Stimulated activated effector memory CD8-positive, alpha-beta T cell treated with anti-CD3 and anti-CD28 coated beads, Interleukin-12 subunit alpha, Interleukin-12 subunit beta, amount 100 ng/mL, for 72 hours (primary cell): ENCODE results near the gene PPARA.

Experiments used
- ATAC-seq: fragments of 150-1000 bp; cut with Tn5 transposase; 2 replicates; pipeline ENCODE4 v1.10.0; 2021
- DNase-seq, 2 donors: peaks; one replicate each; pipeline ENCODE4 v3.0.0; 2021 to 2022; ENCODE audit warnings: low spot score in 2 of 2
- H3K27ac Mint-ChIP-seq: one replicate; pipeline ENCODE4 v1.8.0; 2022; ENCODE audit warnings: mild to moderate bottlenecking, mixed read lengths
- H3K36me3 Mint-ChIP-seq: one replicate; pipeline ENCODE4 v1.8.0; 2022; ENCODE audit warnings: mild to moderate bottlenecking, mixed read lengths
- H3K4me1 Mint-ChIP-seq: one replicate; pipeline ENCODE4 v1.8.0; 2022; ENCODE audit warnings: mixed read lengths
- H3K4me3 Mint-ChIP-seq: one replicate; pipeline ENCODE4 v1.8.0; 2022; ENCODE audit warnings: mild to moderate bottlenecking, mixed read lengths
- H3K9me3 Mint-ChIP-seq: one replicate; pipeline ENCODE4 v1.8.0; 2022; ENCODE audit warnings: mixed read lengths

Gene PPARA

DNA sequence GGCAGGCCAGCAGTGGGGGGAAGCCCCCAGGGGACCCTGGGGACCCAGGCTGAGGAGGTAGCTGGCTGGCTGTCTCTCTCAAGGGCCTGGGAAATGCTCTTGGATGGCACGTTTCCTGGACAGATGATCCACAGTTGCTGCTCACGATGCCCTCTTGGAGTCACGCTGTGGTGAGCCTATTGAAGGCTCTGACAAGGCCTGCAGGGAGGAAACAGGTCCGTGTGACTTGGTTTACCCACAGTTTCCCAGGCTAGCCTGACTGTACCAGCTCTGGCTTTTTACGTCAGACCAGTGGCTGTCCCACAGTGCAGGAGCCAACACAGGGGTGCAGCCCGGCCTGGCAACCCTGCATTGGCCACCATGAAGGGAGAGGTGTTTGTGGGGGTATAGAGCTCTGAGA, 29.2 kb upstream of the PPARA start:
- Mint-ChIP-seq H3K9me3 (no peaks in the 10 kb centered on the region), H3K4me1 (no peaks in the 10 kb centered on the region), H3K4me3 (no peak overlapping the region), H3K27ac (no peak overlapping the region), H3K36me3 (no peaks in the 10 kb centered on the region)
- DNase-seq (no peak), ATAC-seq (no peak)

DNA sequence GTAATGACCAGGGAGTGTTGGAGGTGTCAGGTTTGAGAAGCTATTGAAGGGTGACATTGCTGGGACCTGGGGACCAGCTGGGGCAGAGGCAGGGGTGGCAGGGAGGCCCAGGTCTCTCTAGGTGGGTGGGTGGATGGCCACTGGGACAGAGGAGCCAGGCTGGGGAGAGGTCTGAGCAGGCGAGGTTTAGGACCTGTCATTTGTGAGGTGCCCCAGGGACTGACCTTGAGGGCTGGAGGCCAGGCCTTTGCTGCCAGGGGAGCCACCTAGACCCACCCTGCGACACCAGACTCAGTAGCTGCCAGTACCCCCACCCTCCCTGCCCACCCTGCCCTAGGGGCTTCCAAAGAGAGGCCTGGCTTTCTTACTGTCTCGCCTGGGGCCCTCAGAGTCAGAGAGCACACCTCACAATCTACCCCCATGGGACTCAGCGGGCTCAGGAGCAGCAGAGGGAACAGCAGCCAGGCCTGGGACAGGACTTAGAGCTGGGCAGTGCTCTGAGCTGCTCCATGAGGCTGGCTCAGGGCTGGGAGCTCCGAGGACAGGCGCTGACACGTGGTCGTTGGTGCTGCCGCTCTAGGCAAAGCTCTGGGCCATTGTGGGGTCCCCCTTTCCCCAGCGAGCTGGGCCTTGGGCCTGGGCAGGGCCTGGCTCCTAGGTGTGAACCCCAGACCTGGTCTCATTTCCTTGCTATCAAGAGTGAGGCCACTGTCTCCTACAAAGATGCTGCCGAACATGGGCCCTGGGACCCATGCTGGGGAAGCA, 28.6 kb upstream of the PPARA start:
- no peak for ATAC-seq
- Mint-ChIP-seq H3K4me1 (no peaks in the 10 kb centered on the region), H3K4me3 (no peak overlapping the region)

DNA sequence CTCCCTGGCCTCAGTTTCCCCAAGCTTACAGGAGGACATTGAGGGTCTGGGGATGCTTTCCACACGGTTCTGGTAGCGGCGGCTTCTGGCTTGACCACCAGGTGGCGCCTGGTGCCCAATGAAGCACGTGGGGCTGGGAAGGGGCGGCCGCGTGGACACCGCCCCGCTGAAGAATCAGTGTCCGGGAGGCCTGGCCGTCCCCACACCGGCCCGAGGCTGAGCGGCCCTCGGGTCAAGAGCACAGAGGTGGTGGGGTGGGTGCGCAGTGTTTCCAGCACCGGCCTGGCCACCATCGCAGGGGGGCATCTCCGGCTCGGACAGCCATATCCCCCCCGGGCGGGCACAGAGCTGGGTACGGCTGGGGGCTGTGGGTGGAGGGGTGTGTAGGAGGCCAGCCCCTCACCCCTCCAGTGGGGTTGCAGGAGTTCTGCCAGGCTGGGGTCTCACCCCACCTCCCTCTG, 27.8 kb upstream of the PPARA start:
- DNase-seq (peak; percentile 70 to 87), ATAC-seq (peak; percentile 68)
- Mint-ChIP-seq H3K36me3 (no peaks in the 10 kb centered on the region), H3K4me1 (no peaks in the 10 kb centered on the region), H3K27ac (no peak overlapping the region), H3K9me3 (no peaks in the 10 kb centered on the region), H3K4me3 (no peak overlapping the region)

More for the DNA sequence above, 28.6 kb upstream of the PPARA start:
- H3K9me3 Mint-ChIP-seq, result no peaks in the 10 kb centered on the region
- H3K36me3 Mint-ChIP-seq, result no peaks in the 10 kb centered on the region
- DNase-seq, result no peak
- H3K27ac Mint-ChIP-seq, result no peak overlapping the region

DNA sequence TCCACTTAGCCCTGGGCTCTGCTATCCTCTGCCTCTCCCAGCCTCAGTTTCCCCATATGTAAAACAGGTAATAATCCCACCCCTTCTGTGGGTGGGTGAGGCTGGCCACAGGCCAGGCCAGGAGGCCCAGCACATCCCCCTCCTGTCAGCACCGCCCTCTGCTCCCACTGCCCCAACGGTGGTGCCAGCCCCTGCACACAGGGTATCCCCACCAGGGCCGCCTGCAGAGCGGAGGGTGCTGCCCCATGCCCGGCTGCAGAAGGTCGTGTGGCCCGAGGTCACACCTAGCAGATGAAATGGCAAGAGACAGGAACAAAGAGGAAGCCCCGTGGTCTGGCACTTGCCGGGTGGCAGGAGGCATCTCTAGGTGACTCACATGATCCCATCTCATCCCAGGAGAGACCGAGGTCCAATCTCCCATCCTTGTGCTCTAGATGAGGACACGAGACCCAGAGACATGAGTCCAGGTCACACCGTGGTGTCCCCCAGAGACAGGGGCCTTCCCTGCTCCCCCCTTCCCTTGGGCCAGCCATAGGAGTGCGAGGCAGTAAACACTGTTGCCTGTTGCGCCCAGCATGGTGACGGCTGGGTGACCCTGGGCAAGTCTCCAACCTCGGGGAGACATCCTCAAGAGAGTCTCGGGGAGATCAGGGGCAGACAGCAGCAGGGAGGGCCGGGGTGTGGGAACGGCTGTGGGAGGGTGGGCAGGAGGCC, 27.2 kb upstream of the PPARA start:
- no peak for ATAC-seq
- Mint-ChIP-seq H3K9me3 (no peaks in the 10 kb centered on the region), H3K36me3 (no peaks in the 10 kb centered on the region), H3K4me3 (no peak overlapping the region), H3K4me1 (no peaks in the 10 kb centered on the region), H3K27ac (no peak overlapping the region)
- no peak for DNase-seq

DNA sequence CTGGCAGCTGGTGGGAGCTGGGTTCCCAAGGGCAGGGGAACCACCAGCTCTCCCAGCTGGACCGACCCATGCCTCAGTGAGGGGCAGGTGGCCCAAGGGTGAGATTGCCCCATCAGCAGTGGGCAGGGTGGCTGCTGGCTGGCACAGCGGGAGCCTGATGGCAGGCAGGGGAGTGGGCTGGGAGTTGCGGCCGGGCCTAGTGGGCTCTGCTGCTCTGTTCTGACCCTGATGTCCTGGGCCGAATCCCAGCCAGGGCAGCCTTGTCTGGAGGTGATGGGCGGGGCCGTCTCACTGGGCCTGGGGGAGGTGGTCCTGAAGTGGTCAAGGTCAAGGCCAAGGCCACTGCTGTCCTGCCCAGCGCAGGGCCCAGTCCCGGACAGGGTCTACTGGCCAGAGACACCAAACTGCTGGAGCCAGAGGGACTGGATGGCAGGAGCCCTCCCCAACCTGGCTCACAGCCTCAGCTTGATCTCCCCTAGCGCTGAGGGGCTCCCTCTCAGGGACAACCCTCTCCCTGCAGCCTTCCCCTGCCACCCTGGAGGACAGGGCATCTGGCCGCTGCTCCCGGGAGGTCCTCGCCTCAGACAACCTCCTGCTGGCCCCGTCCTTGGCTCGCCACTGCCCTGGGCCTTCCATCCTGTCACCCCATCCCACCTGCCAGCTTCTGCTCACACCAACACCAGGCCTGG, 26.5 kb upstream of the PPARA start:
- H3K36me3 Mint-ChIP-seq, result no peaks in the 10 kb centered on the region
- H3K27ac Mint-ChIP-seq, result no peak overlapping the region
- no peak overlapping the region for H3K4me3 Mint-ChIP-seq
- ATAC-seq (no peak), DNase-seq (no peak)
- H3K4me1 Mint-ChIP-seq, result no peaks in the 10 kb centered on the region
- H3K9me3 Mint-ChIP-seq, result no peaks in the 10 kb centered on the region

DNA sequence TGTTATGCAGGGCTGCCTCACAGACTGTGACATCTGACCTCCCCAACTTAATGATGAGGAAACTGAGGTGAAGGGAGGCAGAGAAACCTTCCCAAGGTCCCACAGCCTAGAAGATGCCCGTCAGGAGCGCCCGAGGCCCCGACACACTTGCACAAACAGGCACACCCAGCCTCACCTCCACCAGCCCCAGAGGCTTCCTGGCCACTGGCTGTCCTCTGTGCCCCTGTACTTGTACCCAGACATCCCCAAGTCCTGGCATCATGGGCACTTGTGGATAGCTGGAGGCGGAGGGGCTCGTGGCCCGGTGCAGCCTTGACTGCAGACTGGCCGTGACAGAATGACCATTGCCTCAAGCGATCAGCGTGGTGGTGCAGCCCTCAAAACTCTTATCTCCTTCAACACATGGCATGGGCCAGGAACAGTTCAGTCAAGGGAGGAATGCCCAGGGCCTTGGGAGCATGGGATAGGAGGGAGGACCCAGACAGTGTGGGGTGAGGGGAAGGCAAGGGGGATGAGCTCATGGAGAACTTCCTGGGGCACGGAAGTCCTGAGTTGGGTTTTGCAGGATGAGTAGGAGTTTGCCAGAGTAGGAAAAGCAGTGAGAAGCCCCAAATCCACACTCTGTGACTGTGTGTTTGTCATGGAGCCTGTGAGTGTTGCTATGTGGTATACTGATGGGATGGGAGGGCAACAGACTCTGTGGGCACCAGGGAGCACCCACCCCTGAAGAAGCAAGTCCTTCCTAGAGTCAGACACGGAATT, 25.8 kb upstream of the PPARA start:
- Mint-ChIP-seq H3K9me3 (no peaks in the 10 kb centered on the region), H3K36me3 (no peaks in the 10 kb centered on the region), H3K4me3 (no peak overlapping the region), H3K4me1 (no peaks in the 10 kb centered on the region), H3K27ac (no peak overlapping the region)
- no peak for ATAC-seq
- DNase-seq, result no peak

DNA sequence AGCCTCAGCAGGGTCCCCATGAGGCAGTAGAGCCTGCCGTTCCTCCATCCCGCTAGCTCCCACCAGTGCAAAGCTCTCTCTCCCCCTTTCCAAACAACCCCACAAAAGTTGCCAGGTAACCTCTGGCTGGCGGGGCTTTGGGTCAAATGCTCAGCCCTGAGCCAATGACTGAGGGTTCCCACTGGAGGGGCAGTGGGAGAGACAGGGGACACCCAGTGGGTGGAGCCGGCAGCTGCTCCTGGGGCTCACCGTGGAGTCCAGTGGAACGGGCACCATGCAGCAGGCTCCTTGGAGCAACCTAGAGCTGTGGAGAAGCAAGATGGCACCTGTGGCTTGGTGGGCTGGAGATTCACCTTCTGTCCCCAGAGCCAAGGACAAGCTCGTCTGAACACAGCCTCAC, 25.0 kb upstream of the PPARA start:
- H3K4me1 Mint-ChIP-seq, result peaks cover 4% of the 10 kb centered on the region

DNA sequence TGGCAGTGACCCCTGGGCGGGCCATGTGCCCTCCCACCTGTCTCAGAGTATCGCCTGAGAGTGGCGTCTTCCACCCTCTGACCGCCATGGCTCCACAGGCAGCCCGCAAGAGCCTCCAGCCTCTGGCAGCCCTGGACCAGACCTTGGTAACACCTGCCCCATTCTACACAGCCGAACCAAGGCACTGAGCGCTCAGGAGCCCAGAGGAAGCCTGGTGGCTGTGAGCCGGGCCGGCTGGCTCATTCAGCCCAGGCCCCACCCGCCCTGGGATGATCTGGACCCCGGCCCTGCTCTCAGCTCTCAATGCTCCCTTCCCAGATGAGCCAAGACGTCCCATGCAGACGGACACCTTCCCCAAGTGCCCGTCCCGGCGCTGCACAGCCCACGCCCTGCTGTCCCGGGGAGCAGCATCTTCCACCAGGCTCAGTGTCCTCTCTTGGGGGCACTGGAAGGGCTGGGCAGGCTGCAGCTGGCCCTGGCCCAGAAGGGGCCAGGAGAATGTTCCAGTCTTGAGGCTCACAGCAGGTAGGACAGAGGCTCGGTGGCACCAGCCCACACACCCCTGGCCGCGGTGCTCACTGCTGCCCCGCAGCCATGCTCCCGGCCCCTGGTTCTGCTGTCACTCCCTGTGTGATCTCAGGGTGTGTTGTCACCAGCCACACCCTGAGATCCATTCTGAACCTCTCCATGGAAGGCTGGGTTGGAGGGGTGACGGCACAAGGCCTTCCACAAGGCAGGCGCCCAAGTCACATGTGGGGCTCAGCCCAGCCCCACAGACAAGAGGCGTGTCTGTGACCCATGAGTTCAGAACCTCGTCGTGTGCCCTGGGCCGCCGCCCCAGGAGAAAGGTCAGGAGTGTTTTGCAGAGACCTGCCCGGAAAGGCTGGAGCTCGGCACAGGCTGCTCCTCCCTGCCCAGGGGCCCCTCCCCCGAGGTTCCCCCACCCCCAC, 24.2 kb upstream of the PPARA start:
- DNase-seq (no peak), ATAC-seq (no peak)
- Mint-ChIP-seq H3K4me3 (no peak overlapping the region), H3K27ac (no peak overlapping the region), H3K36me3 (no peaks in the 10 kb centered on the region), H3K9me3 (no peaks in the 10 kb centered on the region), H3K4me1 (peaks cover 4% of the 10 kb centered on the region)

More for the DNA sequence above, 25.0 kb upstream of the PPARA start:
- Mint-ChIP-seq H3K9me3 (no peaks in the 10 kb centered on the region), H3K4me3 (no peak overlapping the region), H3K36me3 (no peaks in the 10 kb centered on the region), H3K27ac (no peak overlapping the region)
- ATAC-seq, result no peak
- DNase-seq, result no peak

DNA sequence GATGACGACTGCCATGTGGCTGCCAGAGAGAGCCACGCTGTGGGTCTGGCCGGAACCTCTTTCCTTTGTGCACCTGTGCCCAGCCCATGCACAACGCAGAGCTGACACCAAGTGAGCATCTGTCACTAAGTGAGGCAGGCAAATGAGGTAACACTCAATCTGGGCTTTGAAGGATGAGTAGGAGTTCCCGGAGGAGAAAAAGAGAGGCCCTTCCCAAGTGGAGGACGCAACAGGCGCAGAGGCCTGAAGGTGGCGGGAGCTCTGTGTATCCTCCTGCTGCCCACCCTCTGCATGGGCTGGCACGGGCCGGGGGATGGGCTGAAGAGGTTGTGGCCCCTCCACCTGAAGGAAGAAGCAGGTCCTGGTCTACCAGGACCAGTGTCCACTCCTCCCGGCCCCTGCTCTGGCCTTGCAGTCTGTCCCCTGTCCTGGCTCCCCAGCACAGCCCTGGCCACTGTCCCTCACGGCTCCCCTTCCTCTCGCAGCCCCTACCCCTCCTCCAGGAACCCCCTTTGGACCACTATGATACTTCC, 23.4 kb upstream of the PPARA start:
- DNase-seq (no peak), ATAC-seq (no peak)
- no peaks in the 10 kb centered on the region for H3K36me3 Mint-ChIP-seq
- peak overlapping the region; percentile 37 for H3K27ac Mint-ChIP-seq
- peaks cover 4% of the 10 kb centered on the region for H3K4me1 Mint-ChIP-seq
- H3K9me3 Mint-ChIP-seq, result no peaks in the 10 kb centered on the region
- no peak overlapping the region for H3K4me3 Mint-ChIP-seq

DNA sequence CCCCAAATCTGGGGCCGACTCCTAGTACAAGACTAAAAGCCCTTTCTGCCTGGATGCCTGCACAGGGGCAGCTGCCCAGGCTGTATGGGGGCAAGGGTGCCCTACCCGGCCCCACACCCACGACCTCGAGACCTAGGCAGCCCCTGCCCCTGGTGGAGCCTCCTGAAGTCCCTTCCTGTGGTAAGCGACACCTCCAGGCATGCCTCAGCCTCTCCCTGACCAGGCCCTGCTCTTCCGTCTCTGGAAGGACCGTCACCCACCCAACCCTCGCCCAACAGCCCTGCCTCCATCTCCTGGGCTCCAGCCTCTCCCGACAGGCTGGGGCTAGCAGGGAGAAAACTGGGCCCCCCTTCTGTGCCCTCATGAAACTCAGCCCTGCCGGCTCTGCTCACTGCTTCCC, 22.8 kb upstream of the PPARA start:
- peak overlapping the region; percentile 37 for H3K27ac Mint-ChIP-seq
- H3K4me1 Mint-ChIP-seq, result peaks cover 4% of the 10 kb centered on the region
- ATAC-seq, result no peak
- no peaks in the 10 kb centered on the region for H3K36me3 Mint-ChIP-seq
- no peak for DNase-seq
- H3K9me3 Mint-ChIP-seq, result no peaks in the 10 kb centered on the region
- no peak overlapping the region for H3K4me3 Mint-ChIP-seq

DNA sequence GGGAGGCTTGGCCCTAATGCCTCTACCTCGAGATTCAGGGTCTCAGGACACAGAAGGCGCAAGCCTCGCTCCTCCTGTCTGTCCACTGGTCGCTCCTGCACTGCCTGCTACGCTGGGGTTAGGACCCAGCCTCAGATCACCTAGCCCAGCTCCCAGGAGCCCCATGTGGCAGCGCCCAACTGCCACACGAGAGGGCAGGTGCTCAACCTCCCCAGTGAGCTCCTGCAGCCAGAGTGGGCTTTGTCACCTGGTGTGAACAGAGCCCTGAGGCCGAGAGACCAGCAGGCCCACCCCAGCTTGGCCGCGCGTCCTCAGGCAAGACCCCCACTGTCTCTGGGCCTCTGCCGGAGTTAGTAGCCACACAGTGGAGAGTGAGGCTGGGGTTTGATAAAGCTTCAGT, 21.7 kb upstream of the PPARA start:
- H3K27ac Mint-ChIP-seq, result no peak overlapping the region
- no peak overlapping the region for H3K4me3 Mint-ChIP-seq
- H3K9me3 Mint-ChIP-seq, result no peaks in the 10 kb centered on the region
- DNase-seq (no peak), ATAC-seq (no peak)
- H3K36me3 Mint-ChIP-seq, result no peaks in the 10 kb centered on the region
- H3K4me1 Mint-ChIP-seq, result peaks cover 4% of the 10 kb centered on the region

DNA sequence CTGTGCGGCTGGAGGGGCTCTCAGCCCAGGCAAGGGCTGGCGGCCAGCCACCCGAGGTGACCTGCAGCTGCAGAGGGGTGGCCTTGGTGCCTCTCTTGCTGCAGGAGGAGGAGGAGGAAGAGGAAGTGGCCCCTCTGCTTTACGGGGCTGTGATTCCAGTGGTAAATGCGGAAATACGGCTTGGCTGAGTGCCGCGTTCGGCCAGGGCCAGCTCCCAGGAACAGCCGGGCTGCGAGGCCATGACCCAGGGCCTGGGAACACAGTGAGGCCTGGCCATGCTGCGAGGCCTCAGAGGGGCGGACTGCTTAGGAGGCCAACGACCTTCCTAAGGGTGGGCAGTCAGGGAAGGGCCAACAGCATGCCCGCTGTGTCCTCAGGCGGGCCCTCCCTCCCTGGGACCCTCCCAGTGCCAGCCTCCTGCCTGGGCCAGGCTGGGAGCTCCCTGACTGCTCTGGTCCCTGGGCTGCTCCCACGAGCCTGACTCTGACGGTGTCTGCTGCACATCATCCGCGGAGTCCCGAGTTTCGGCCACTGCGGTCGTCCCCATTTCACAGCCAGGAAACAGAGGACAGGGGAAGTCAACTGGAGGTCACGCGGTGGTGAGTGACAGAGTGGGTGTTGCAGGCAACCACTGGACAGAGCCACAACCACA, 20.8 kb upstream of the PPARA start:
- DNase-seq (no peak), ATAC-seq (no peak)
- H3K9me3 Mint-ChIP-seq, result no peaks in the 10 kb centered on the region
- H3K36me3 Mint-ChIP-seq, result no peaks in the 10 kb centered on the region
- peaks cover 4% of the 10 kb centered on the region for H3K4me1 Mint-ChIP-seq
- no peak overlapping the region for H3K4me3 Mint-ChIP-seq
- no peak overlapping the region for H3K27ac Mint-ChIP-seq

DNA sequence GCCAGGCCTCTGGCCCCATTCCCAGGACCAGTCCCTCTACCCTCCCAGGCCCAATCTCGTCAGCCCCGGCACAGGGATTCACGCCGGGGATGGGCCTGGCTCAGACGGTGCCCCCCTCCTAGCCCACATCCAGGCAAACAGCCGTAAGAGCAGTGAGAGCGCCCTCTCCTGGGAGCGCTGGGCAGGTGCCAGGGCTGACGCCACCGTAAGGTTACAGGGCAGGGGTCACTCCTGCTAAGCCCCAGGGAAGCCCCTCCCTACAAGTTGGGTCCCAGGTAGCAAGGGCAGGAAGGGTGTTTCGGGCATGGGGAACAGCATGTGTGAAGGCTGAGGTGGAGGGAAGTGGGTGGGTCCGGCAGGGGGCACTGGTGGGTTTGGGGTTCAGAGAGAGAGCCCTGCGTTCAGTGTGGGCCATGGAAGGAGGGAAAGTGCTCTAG, 19.2 kb upstream of the PPARA start:
- H3K9me3 Mint-ChIP-seq, result no peaks in the 10 kb centered on the region
- no peak overlapping the region for H3K4me3 Mint-ChIP-seq
- H3K36me3 Mint-ChIP-seq, result no peaks in the 10 kb centered on the region
- no peak for DNase-seq
- peaks cover 4% of the 10 kb centered on the region for H3K4me1 Mint-ChIP-seq
- no peak for ATAC-seq
- no peak overlapping the region for H3K27ac Mint-ChIP-seq
